ENCODE measurements around the gene TRAF3.
"Not testable (repeated sequence)": the region's sequence is repeated elsewhere in the genome, so short reads cannot be mapped to it uniquely, and the experiment has no call there.

The TRAF3 gene

DNA sequence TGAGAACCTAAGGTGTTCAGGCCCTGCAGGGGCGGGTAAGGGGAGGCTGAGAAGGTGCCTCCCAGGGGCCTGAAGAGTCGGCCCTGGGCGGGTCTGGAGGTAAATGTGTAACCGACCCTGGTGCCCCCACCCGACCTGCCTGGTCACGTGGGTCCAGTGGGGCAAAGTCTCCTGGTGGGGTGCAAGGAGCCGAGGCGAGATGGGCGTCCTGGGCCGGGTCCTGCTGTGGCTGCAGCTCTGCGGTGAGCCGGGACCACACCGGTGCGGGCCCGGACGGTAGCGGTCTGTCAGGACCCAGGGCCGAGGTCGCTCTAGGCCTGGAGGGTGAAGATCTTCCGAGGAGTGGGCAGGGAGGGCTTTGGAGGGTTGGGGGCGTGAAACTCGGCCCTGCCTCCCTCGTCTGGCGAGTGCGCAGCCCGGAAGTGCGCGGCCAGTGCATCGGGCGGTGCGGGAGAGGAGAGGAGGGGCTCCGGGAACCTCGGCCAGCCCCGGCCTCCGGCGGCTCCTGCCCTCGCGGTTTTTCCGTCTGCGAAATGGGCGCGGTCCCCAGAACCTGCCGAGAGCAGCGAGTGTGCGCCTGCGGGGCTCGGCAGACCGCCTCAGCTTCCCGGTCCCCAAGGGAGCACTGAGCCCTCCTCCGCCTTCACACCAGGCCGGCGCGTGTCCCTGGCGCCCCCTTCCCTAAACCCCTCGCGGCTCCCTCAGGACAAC is 145.4 kb downstream of the TRAF3 start, which contains the start of gene AMN:
Gene AMN, plus strand, starts transcription at position 174 of the 711 bp plus-strand sequence. Its CDS starts 26 bp downstream, at position 200.
- in situ Hi-C loops (cut with HindIII; ENCODE audit: low pct_unique_long_range_greater_than_20kb, low sequenced_read_pairs): no loop called here
- no peak for TF ChIP-seq JUND (IDR thresholded peaks at IDR 0.05; ENCODE audit: low read depth)
- no peak for DNase-seq (ENCODE audit: low read depth in 1 of 2, low spot score in 1 of 2)

DNA sequence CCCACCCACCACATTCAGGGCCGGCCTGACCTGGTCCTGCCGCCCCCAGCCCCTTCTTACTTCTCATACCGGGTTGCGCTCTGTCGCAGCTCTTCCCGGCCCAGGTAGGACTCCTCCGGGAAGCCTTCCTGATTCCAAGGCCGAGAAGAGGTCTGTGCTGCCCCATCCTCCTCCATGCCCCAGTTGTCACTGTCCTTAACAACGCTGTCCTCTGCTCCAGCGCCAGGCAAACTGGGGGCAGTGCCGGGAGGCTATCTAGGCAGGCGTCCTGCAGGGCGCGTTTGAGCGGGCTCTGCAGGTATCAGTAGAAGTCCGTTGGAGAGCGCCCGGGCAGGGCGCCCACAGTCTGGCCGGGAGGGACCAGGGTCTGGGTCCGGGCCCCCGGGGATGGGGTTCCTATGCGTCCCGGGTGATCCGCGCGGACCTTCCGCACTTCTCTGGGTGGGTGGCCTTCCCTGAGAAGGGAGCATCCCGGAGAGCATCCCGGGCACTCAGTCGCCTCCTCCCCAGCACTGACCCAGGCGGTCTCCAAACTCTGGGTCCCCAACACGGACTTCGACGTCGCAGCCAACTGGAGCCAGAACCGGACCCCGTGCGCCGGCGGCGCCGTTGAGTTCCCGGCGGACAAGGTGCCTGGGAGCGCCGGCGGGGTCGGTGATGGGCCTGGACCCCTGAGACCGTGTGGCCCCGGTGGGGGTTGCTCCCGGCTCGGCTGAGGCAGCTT is 146.1 kb downstream of the TRAF3 start:
- DNase-seq (ENCODE audit: low read depth in 1 of 2, low spot score in 1 of 2): no peak
- TF ChIP-seq JUND (IDR thresholded peaks at IDR 0.05; ENCODE audit: low read depth): no peak
- in situ Hi-C loops (cut with HindIII; ENCODE audit: low pct_unique_long_range_greater_than_20kb, low sequenced_read_pairs): no loop called here

DNA sequence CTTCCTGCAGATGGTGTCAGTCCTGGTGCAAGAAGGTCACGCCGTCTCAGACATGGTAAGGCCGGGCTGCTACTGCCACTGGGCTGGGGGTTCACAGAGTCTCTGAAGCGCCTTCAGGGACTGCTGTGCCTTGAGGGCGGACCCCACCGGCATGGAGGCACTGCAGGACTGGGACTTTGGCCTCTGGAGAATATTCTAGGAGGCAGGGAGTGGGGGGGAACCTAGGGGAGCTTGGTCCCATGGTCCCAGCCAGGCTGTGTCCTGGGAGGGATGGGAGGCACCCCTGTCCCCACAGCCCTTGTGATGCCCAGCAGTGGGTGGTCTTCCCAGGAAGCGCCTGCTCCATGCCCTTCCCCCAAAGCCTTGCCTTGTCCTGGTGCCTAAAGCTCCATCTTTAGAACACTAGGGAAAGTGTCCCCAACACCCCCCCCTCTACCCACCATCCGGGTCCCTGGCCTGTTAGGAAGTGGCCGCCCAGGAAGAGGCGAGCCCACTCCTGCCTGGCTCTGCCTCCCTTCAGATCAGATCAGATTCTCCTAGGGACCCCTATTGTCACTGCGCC is 146.8 kb downstream of the TRAF3 start:
- no peak for DNase-seq (ENCODE audit: low read depth in 1 of 2, low spot score in 1 of 2)
- no peak for TF ChIP-seq JUND (IDR thresholded peaks at IDR 0.05; ENCODE audit: low read depth)
- in situ Hi-C loops (cut with HindIII; ENCODE audit: low pct_unique_long_range_greater_than_20kb, low sequenced_read_pairs): no loop called here

DNA sequence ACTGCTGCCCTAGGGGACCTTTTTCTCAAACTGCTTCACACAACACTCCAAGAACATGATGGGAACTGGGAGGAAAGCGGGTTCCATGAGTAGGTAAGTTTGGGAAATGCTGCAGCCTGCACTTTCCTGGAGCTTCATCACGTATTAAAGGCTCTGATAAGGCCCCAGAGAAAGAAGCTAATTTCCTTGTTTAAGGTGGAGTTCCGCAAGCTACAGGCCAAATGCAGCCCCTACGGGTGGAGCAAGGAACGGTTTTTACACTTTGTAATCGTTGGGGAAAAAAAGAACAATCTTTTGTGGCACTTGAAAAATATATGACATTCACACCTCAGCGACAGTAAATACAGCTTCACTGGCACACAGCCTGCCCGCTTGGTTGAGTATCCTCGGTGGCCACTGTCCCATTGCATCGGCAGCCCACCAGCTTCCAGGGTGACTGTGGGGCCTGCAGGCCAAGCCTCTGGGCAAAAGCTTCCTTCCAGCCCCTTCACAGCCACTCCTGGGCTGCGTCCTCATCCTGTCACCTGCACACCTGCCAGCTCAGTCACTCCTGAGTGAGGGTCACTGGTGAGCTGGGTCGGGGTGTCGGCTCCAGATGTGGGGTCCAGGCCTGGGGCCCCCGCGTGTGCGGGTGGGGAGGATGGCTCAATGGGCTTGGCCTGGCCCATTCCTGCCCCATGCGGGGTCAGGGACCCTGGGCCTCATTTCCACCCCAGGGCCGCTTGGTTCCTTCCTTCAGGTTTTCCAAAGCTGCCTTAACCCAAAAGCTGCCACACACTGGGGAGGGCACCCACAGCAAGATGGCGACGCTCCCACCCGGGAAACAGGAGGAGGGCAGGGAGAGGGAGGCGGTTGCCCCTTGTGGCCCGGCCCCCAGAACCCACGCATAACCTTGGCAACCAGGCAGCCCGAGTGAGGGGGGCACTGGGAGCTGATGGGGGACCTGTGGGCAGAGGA is 147.7 kb downstream of the TRAF3 start:
- TF ChIP-seq JUND (IDR thresholded peaks at IDR 0.05; ENCODE audit: low read depth): no peak
- DNase-seq (ENCODE audit: low read depth in 1 of 2, low spot score in 1 of 2): no peak
- in situ Hi-C loops (cut with HindIII; ENCODE audit: low pct_unique_long_range_greater_than_20kb, low sequenced_read_pairs): no loop called here

DNA sequence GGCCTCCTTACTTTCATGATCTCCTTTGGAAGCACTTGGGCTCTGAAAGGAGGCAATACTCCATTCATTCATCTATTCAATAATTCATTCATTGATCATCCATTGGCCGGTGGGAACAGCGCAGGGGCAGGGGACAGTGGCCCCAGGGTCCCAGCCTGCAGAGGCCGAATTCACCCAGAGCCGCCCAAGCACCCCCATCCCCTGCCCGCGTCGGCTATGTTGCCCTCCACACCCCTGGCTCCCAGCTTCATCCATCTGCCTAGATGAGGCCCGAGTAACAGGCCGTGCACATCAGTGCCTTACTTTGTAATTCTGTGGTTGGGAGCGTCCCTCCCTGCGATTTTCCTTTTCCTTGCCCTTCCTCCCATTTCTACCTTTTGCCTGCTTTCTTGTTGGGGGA is 148.4 kb downstream of the TRAF3 start:
- no peak for DNase-seq (ENCODE audit: low read depth in 1 of 2, low spot score in 1 of 2)
- TF ChIP-seq JUND (IDR thresholded peaks at IDR 0.05; ENCODE audit: low read depth): no peak
- in situ Hi-C loops (cut with HindIII; ENCODE audit: low pct_unique_long_range_greater_than_20kb, low sequenced_read_pairs): no loop called here

DNA sequence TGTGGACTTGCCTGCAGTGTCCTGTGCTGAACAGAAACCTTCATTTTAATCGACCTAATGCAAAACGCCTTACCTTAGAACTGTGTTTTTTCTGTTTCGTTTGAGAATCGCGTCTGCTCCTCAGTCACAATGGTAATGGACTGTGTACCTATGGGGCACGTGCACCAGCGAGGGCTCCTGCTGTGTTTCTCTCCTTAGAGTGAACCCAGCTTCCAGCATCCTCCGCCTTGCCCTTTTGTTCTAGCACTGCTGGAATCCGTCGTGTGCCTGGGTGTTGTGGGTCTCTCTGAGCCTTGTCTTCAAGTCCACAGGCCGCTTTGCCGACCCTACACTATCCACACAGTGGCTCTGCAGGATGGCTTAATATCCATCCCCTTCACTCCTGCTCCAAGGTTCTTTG is 148.9 kb downstream of the TRAF3 start:
- DNase-seq (ENCODE audit: low read depth in 1 of 2, low spot score in 1 of 2): no peak
- no peak for TF ChIP-seq JUND (IDR thresholded peaks at IDR 0.05; ENCODE audit: low read depth)
- in situ Hi-C loops (cut with HindIII; ENCODE audit: low pct_unique_long_range_greater_than_20kb, low sequenced_read_pairs): no loop called here

DNA sequence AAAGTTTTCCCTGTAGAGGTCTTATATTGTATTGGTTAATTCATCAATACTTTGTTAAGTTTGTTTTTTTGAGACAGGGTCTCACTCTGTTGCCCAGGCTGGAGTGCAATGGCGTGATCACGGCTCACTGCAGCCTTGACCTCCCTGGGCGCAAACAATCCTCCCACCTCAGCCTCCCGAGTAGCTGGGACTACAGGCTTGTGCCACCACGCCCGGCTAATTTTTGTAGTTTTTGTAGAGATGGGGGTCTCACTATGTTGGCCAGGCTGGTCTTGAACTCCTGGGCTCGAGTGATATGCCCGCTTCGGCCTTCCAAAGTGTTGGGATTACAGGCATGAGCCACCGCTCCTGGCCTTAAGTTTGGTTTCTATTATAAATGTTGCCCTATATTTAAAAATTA is 149.6 kb downstream of the TRAF3 start:
- in situ Hi-C loops (cut with HindIII; ENCODE audit: low pct_unique_long_range_greater_than_20kb, low sequenced_read_pairs); DNase-seq (ENCODE audit: low read depth in 1 of 2, low spot score in 1 of 2): not testable (repeated sequence)

DNA sequence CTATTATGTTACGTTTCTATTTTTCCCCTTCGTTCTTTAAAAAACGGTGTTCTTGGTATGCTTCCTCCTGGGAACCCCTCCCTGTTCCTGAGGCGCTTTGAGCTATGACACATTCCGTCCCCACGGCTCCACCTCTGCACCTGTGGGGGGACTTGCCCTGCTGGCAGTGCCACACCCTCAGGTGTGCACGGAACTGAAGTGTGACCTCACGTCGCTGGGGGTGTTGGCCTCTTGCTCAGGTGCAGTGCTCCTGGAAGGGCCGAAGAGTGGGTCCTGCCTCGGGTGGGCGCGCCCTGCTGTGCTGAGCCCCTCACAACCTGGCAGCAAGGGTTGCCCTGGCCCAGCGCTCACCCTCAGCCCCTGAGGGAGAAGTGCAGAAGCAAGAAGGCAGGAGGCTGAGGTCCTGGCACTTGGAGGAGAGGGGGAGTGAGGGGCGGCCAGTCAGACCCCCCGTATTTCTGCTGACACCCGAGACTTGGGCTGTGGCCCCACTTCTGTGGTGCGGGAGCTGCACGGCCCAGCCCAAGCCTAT is 150.2 kb downstream of the TRAF3 start:
- in situ Hi-C loops (cut with HindIII; ENCODE audit: low pct_unique_long_range_greater_than_20kb, low sequenced_read_pairs): no loop called here
- no peak for TF ChIP-seq JUND (IDR thresholded peaks at IDR 0.05; ENCODE audit: low read depth)
- DNase-seq (ENCODE audit: low read depth in 1 of 2, low spot score in 1 of 2): no peak

DNA sequence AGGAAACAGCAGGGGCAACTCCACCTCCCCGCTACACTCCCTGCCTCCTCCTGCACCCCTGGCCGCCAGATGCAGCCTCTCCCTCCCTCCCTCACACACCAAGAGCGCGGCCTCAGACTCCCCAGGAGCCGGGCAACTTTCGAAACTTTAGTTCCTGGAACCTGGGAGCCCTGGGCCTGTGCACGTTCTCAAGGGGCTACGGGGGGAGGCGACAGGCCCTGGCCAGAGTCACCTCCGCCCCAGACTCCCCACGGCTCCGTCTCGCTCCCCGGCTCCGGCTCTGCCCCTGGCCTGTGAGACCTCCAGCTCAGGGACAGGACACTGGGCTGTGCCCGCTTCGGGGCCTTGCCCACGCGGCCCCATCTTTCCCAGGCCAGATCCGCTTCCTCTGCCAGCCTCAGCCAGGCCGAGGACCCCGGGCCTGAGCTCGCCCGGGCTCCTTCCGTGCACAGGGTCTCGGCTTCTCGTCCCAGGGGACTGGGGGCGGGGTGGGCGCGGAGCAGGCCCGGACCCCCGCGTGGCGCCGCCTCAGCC is 150.7 kb downstream of the TRAF3 start:
- TF ChIP-seq JUND (IDR thresholded peaks at IDR 0.05; ENCODE audit: low read depth): no peak
- in situ Hi-C loops (cut with HindIII; ENCODE audit: low pct_unique_long_range_greater_than_20kb, low sequenced_read_pairs): no loop called here
- DNase-seq (ENCODE audit: low read depth in 1 of 2, low spot score in 1 of 2): no peak

DNA sequence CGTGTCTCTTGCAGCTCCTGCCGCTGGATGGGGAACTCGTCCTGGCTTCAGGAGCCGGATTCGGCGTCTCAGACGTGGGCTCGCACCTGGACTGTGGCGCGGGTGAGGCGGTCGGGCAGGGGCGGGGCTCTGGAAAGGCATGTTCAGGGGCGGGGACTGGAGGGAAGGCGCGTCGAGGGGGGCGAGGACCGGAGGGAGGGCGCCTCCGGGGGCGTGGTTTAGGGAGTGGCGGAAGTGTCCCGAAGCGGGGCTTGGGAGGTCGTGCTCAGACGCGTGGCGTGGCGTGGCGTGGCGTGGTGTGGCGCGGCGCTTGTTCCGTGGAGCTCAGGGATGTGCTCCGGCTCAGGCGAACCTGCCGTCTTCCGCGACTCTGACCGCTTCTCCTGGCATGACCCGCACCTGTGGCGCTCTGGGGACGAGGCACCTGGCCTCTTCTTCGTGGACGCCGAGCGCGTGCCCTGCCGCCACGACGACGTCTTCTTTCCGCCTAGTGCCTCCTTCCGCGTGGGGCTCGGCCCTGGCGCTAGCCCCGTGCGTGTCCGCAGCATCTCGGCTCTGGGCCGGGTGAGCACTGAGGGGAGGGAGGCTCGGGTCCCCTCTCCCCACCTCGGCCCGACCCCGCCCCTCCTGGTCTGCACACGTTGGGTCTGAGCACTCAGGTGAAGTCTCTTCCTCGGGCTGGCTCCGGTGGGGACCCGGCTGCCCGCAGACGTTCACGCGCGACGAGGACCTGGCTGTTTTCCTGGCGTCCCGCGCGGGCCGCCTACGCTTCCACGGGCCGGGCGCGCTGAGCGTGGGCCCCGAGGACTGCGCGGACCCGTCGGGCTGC is 151.4 kb downstream of the TRAF3 start:
- TF ChIP-seq JUND (IDR thresholded peaks at IDR 0.05; ENCODE audit: low read depth): no peak
- in situ Hi-C loops (cut with HindIII; ENCODE audit: low pct_unique_long_range_greater_than_20kb, low sequenced_read_pairs): no loop called here
- DNase-seq (ENCODE audit: low read depth in 1 of 2, low spot score in 1 of 2): no peak
